IPS-20b (cell line): ENCODE measurements around the gene RXRA.

Experiments used
- H3K27ac ChIP-seq: one replicate; pipeline ENCODE4 v1.5.1; 2013; ENCODE audit warnings: low read length
- H3K27me3 ChIP-seq: 2 replicates; pipeline ENCODE4 v1.6.1; 2013; ENCODE audit warnings: mild to moderate bottlenecking, low read length, inconsistent platforms; ENCODE audit not compliant: insufficient read depth
- H3K36me3 ChIP-seq: 2 replicates; pipeline ENCODE4 v1.6.1; 2013; ENCODE audit warnings: low read depth, mild to moderate bottlenecking, inconsistent platforms, low read length, moderate library complexity; ENCODE audit not compliant: insufficient read depth
- H3K4me1 ChIP-seq: 2 replicates; pipeline ENCODE4 v1.6.1; 2013; ENCODE audit warnings: mild to moderate bottlenecking, control low read depth, inconsistent platforms, low read length, moderate library complexity; ENCODE audit not compliant: insufficient read depth
- H3K4me3 ChIP-seq: 2 replicates; pipeline ENCODE4 v1.5.1; 2013; ENCODE audit warnings: mild to moderate bottlenecking, low read length, inconsistent platforms
- H3K9ac ChIP-seq: 2 replicates; pipeline ENCODE4 v1.6.1; 2013; ENCODE audit warnings: low read depth, mild to moderate bottlenecking, inconsistent platforms, low read length, moderate library complexity
- H3K9me3 ChIP-seq: 2 replicates; pipeline ENCODE4 v1.6.1; 2013; ENCODE audit warnings: mild to moderate bottlenecking, low read depth, low read length, inconsistent platforms; ENCODE audit not compliant: insufficient read depth

RXRA gene

DNA sequence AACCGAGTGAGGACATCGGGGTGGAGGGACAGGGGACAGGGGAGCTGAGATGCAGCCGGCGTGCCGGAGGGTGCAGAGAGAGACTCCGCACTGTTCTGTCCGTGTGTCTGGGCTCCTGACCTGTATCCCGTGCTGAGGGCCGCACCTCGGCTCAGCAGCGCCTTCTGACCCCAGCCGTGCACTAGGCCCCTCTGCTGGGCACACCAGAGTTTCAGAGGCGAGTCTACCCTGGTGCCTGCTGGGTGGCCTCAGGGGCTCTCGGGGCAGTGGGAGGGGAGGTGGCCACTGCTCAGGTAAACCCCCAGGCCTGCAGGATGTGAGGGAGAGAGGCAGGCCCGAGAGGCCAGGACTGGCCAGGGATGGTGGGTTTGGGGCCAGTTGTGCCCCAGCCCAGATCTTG is 100.2 kb downstream of the RXRA start:
- Histone ChIP-seq H3K9ac (no peak overlapping the region), H3K4me1 (no peaks in the 10 kb centered on the region), H3K4me3 (no peak overlapping the region), H3K27me3 (no peaks in the 10 kb centered on the region), H3K36me3 (0 out of 2 replicates have a peak, but pooled peaks cover 4% of the 10 kb centered on the region), H3K27ac (no peak overlapping the region), H3K9me3 (no peaks in the 10 kb centered on the region)

DNA sequence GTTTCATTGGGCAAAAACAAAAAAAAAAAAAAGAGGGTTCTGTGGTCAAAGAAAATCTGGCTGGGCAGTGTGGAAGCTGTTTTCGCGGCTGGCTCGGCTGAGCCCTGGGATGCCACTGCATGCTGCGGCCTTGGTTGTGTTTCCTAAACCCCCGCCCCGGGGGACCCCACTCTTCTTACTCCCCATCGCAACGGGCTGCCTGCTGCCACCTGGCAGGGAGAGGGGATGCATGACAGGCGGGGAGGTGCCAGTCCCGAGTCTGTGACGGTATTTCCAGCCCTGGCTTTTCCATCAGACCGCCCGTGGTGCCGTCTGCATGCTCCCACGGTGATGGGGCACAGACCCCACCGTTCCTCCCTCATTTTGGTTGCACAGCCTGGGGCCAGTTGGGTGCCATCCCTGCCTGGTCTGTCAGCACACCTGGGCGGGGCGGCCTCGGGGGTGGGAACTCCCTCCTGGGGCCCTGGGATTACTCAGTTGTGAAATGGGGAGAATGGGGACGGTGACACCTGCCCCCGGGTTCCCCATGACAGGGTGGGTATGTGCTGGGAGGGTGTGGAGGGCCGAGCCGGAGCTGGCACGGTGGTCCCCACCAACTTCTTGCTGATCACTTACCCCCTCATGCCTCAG is 101.0 kb downstream of the RXRA start:
- Histone ChIP-seq H3K9me3 (no peaks in the 10 kb centered on the region), H3K27me3 (no peaks in the 10 kb centered on the region), H3K4me3 (no peak overlapping the region), H3K9ac (no peak overlapping the region), H3K4me1 (no peaks in the 10 kb centered on the region), H3K27ac (no peak overlapping the region), H3K36me3 (no peaks in the 10 kb centered on the region)

DNA sequence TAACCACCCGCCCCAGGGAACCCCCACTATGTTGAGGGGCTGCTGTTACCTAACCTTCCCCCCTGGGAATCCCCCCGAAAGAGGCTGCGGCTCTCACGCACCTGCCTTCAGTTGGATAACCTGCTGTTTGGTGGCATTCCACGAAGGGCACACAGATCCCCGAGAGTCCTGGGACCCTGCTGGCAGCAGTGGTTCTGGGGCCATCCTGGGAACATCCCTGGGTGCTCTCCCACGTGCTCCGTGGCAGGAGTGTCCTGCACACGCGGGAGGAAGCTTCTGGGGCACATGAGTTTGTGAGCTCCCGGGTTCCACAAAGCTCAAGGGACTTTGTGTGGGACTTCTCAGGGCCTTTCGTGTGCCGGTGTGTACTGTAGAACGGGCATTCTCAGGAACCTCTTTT is 102.3 kb downstream of the RXRA start:
- Histone ChIP-seq H3K9ac (no peak overlapping the region), H3K27ac (no peak overlapping the region), H3K36me3 (no peaks in the 10 kb centered on the region), H3K4me1 (no peaks in the 10 kb centered on the region), H3K9me3 (no peaks in the 10 kb centered on the region), H3K4me3 (no peak overlapping the region), H3K27me3 (no peaks in the 10 kb centered on the region)

DNA sequence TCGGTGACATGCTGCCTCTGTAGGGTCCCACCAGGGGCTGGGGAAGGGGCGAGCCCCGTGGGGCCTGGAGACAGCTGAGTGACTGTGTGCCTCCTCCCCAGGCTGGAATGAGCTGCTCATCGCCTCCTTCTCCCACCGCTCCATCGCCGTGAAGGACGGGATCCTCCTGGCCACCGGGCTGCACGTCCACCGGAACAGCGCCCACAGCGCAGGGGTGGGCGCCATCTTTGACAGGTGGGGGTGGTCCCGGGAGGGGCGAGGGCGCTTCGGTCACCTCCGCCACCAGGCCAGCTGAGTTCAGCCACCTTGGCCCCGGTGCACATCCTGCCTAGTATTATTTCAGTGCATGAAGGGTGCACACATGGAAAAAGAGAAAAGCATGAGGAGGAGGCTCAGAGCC is 102.8 kb downstream of the RXRA start:
- Histone ChIP-seq H3K9ac (no peak overlapping the region), H3K36me3 (no peaks in the 10 kb centered on the region), H3K27me3 (no peaks in the 10 kb centered on the region), H3K4me1 (no peaks in the 10 kb centered on the region), H3K27ac (no peak overlapping the region), H3K9me3 (no peaks in the 10 kb centered on the region), H3K4me3 (no peak overlapping the region)

DNA sequence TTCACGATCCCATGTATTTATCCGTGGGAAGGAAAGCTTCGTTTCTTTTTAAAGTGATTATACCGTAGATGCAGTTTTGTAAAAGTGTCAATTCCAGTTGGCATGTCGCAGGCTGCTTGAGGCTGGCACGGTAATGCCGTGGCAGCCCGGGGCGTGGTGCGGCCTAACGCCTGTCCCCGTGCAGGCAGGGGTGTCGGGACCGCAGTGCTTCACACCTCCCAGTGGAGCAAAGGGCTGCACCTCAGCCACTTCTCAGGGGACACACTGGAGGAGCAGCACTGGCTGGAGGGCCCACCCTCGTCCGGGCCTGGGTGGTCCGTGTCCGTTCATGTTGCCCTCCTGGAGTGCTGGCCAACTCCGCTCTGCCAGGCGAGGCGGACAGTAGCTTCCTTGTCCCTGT is 103.2 kb downstream of the RXRA start:
- no peaks in the 10 kb centered on the region for H3K36me3 ChIP-seq
- no peak overlapping the region for H3K4me3 ChIP-seq
- no peak overlapping the region for H3K27ac ChIP-seq
- no peak overlapping the region for H3K9ac ChIP-seq
- no peaks in the 10 kb centered on the region for H3K27me3 ChIP-seq
- no peaks in the 10 kb centered on the region for H3K4me1 ChIP-seq
- H3K9me3 ChIP-seq = no peaks in the 10 kb centered on the region

DNA sequence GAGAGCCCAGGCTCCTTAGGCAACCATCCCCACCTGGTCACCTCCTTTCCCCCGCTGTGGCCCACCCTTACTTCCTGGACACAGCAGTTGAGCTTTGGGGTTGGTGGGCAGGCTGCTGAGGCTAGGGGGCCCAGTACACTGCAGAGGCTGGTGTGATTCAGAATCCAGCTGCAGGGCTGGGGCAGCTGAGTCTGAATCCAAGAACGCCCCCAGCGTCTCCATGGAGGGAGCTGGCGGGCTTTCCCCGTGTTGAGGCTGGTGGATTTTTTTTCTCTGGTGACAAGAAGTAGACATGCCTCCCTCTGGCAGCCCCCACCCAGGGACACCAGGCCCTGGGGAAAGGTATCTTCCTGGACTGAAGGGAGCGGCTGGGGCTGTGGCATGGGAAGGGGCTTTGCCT is 104.8 kb downstream of the RXRA start:
- H3K4me1 ChIP-seq = no peaks in the 10 kb centered on the region
- H3K36me3 ChIP-seq = no peaks in the 10 kb centered on the region
- no peak overlapping the region for H3K27ac ChIP-seq
- no peaks in the 10 kb centered on the region for H3K27me3 ChIP-seq
- no peak overlapping the region for H3K4me3 ChIP-seq
- no peaks in the 10 kb centered on the region for H3K9me3 ChIP-seq
- H3K9ac ChIP-seq = no peak overlapping the region

DNA sequence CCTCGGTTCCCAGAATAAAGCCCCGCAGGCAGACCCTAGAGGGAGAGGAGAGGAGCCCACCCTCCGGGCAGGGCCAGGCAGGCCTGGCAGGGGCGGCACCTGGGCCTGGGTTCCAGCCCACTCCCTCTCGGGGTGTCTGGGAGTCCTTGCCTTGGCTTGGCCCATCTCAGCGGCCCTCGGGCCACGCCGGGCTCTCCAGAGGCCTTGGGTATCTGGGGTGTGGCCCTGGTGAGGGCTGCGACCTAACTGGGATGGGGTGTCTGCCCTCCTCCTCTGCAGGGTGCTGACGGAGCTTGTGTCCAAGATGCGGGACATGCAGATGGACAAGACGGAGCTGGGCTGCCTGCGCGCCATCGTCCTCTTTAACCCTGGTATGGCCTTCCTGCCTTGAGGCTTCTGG is 105.4 kb downstream of the RXRA start:
- Histone ChIP-seq H3K9me3 (no peaks in the 10 kb centered on the region), H3K27ac (no peak overlapping the region), H3K27me3 (no peaks in the 10 kb centered on the region), H3K9ac (no peak overlapping the region), H3K4me3 (no peak overlapping the region), H3K4me1 (no peaks in the 10 kb centered on the region), H3K36me3 (no peaks in the 10 kb centered on the region)

DNA sequence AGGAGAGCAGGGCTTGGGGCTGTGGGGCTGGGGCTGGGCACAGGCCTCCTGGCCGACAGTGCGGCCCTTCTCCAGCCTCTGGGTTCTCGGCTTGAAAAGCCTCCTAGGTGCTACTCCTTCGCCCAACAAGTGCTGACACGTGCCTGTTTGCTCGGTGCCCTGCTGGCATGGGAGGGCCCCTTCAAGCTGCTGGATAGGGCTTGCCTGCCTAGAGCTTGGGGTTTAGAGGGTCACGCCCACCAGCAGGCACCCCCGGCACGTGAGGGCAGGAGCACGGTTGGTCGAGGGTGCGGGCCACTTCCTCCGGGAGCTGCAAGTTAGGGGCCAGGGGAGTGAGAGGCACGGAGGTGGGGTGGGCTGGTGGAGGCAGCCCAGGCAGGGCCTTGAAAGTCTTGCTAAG is 106.2 kb downstream of the RXRA start:
- Histone ChIP-seq H3K4me1 (no peaks in the 10 kb centered on the region), H3K9ac (no peak overlapping the region), H3K27me3 (no peaks in the 10 kb centered on the region), H3K27ac (no peak overlapping the region), H3K36me3 (no peaks in the 10 kb centered on the region), H3K4me3 (no peak overlapping the region), H3K9me3 (no peaks in the 10 kb centered on the region)

DNA sequence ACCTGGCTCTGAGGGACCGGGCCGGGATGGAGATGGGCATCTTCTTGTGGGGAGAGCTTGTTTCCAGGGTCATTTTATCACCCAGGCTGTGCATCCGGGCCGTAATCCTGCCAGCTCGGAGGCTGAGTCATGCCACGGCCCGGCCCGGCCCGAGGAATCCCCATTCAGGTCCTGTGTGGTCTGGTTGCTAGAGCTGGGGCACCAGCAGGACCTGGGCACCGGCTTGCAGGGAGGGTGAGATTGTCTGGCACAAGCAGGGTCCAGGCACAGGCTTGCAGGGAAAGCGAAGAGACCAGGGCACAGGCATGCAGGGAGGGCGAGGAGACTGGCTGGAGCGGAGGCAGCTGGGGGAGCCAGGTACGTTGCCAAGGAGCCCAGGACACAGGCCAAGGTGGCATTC is 106.8 kb downstream of the RXRA start:
- H3K9me3 ChIP-seq = no peaks in the 10 kb centered on the region
- no peak overlapping the region for H3K27ac ChIP-seq
- no peak overlapping the region for H3K4me3 ChIP-seq
- H3K27me3 ChIP-seq = no peaks in the 10 kb centered on the region
- H3K4me1 ChIP-seq = no peaks in the 10 kb centered on the region
- no peak overlapping the region for H3K9ac ChIP-seq
- no peaks in the 10 kb centered on the region for H3K36me3 ChIP-seq

DNA sequence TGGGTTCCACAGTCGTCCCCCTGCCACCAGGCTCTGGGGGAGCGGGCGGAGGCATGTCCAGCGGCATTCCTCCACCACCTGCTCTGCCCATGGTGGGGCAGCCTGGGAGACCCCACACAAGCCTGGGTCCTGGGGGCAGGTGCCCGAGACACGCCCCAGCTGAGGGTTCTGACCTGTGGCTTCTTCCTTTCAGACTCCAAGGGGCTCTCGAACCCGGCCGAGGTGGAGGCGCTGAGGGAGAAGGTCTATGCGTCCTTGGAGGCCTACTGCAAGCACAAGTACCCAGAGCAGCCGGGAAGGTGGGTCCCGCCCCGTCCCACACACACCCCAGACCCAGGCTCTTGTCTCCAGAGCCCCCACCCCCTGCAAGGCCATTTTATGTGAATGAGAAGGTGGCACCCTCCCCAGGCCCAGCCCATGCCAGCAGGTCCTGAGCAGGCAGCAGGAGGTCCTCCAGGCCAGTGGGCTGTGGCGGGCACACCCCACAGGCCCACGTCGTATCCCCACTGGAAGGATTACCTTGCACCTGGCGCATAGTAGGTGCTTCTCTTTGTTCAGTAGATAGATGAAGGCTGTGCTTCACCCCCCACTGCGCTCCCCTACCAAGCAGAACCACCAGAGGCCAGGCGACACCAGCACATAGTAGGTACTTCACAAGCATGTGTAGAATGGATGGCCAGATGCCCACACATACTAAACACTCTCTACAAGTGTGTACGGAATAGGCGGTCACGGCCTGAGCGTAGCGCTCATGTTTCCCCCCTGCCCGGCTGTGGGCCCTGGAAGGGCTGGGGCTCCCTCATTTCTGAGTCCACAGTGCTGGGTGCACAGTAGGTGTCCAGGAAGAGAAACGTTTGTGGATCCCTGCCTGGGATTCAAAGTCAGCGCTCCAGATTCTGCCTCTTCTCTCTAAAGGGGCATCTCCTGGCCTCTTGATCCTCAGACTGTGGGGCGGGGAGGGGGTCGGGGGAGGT is 107.9 kb downstream of the RXRA start:
- H3K4me1 ChIP-seq = no peaks in the 10 kb centered on the region
- no peaks in the 10 kb centered on the region for H3K9me3 ChIP-seq
- H3K4me3 ChIP-seq = no peak overlapping the region
- H3K36me3 ChIP-seq = no peaks in the 10 kb centered on the region
- H3K27ac ChIP-seq = no peak overlapping the region
- H3K9ac ChIP-seq = no peak overlapping the region
- no peaks in the 10 kb centered on the region for H3K27me3 ChIP-seq

DNA sequence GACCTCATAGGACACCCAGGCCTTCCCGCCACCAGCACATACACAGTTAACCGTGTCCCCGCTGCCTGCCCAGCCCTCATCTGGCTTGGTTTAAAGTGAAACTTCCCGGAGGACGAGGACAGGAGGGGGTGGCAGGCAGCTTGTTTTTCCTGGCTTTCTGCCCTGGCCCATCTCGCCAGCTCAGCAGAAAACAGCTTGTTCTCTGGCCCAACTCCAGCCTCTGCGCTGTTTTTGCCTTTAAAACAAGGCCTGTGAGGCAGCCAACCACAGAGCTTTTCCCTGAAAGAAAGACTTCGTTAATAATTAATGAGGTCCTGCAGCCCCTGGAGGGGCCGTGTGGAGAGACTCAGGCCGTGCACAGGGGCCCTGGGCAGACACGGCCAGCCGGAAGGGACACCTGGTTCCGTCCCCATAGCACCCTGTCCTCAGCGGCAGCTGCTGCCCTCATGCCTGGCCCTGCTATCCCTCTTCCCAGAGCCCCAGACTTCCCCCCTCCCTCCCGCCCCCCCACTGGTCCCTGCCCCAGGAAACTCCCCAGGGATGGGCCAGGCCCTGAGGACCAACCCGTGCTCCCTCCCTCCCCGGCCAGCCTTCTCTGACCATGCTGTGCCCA is 108.7 kb downstream of the RXRA start:
- H3K4me3 ChIP-seq = no peak overlapping the region
- no peak overlapping the region for H3K27ac ChIP-seq
- no peaks in the 10 kb centered on the region for H3K4me1 ChIP-seq
- H3K36me3 ChIP-seq = no peaks in the 10 kb centered on the region
- no peaks in the 10 kb centered on the region for H3K27me3 ChIP-seq
- no peaks in the 10 kb centered on the region for H3K9me3 ChIP-seq
- H3K9ac ChIP-seq = no peak overlapping the region
